K562 (cell line): Measurements from ENCODE around the gene SV2C. TPM values are rescaled to one million over a fixed set of nuclear protein-coding genes. Genes with fewer than 3 reads are reported as not detected.

Experiments
- ATAC-seq: fragments of 200-7000 bp; cut with Tn5 transposase; 3 replicates; pipeline ENCODE4 v1.9.1; 2020; ENCODE audit warnings: moderate library complexity
- BruUV-seq: library from RNA; stranded (reverse); fragments of 400-500 nt; replicated peaks from 2 replicates; lab custom pipeline; 2021; lab: Mats Ljungman, UMichigan
- CTCF ChIA-PET: fragments of 300-600 bp; formaldehyde crosslinking; extraction: SDS; loops from one replicate; lab custom pipeline; 2021; ENCODE audit warnings: low intra/inter-chr PET ratio; lab: Yijun Ruan, JAX
- POLR2A ChIA-PET: fragments of 300-600, 350-650 bp; sonication (Branson Sonifier 250); formaldehyde crosslinking; extraction: SDS; loops from one replicate; lab custom pipeline; 2021; ENCODE audit warnings: antibody characterized with exemption, inconsistent platforms; lab: Yijun Ruan, JAX
- DNase-seq, 4 experiments: peaks; one replicate each; pipeline versions ENCODE4 v3.0.0 to v3.0.0-alpha.2; 2011 to 2018; ENCODE audit warnings: low spot score in 3 of 4, mixed read lengths in 3 of 4; ENCODE audit errors: extremely low read depth in 1 of 4
- FAIRE-seq: peaks from 2 replicates; lab custom pipeline; 2011; peaks lifted over from hg19 to GRCh38; lab: Jason Lieb, UNC
- H2AFZ ChIP-seq: 2 replicates; pipeline ENCODE4 v1.6.0; 2011; ENCODE audit warnings: low read depth, low read length, control low read depth, inconsistent platforms
- H3K27ac ChIP-seq: fragments of 200-600 bp; 3 replicates; pipeline ENCODE4 v1.8.0; 2011; ENCODE audit warnings: low read depth, mild to moderate bottlenecking, control low read depth, inconsistent platforms, low read length, moderate library complexity, mixed read lengths; ENCODE audit errors: extremely low read depth
- H3K27me3 ChIP-seq, 2 experiments: fragments of 300-600 bp in 1 of 2; 2 replicates in 1 of 2; 3 replicates in 1 of 2; pipeline versions ENCODE4 v1.6.0 to v1.8.0; 2011; ENCODE audit warnings: inconsistent platforms in 2 of 2, low read length in 2 of 2, mild to moderate bottlenecking in 1 of 2, mixed read lengths in 1 of 2, moderate library complexity in 1 of 2; ENCODE audit not compliant: control insufficient read depth in 2 of 2, insufficient read depth in 2 of 2
- H3K36me3 ChIP-seq: fragments of 300-600 bp; 3 replicates; pipeline ENCODE4 v1.8.0; 2011; ENCODE audit warnings: mild to moderate bottlenecking, low read length, inconsistent platforms; ENCODE audit not compliant: control insufficient read depth, insufficient read depth
- H3K4me1 ChIP-seq, 2 experiments: fragments of 200-600 bp in 1 of 2; replicated peaks in 1 of 2; 2 replicates in 1 of 2; 3 replicates in 1 of 2; pipeline versions ENCODE4 v1.5.1 to v1.8.0; 2011; ENCODE audit warnings: inconsistent platforms in 2 of 2, low read length in 2 of 2, mild to moderate bottlenecking in 1 of 2, mixed read lengths in 1 of 2, moderate library complexity in 1 of 2; ENCODE audit not compliant: control insufficient read depth in 2 of 2, insufficient read depth in 2 of 2
- H3K4me2 ChIP-seq: 2 replicates; pipeline ENCODE4 v1.6.1; 2011; ENCODE audit warnings: low read length, control low read depth, inconsistent platforms, mixed read lengths; ENCODE audit not compliant: insufficient read depth
- H3K4me3 ChIP-seq: fragments of 200-600 bp; sonication (generic), shearing (Covaris generic); 2 replicates; pipeline ENCODE4 v1.5.1; 2016; ENCODE audit warnings: control low read depth, inconsistent platforms
- H3K79me2 ChIP-seq: fragments of 200-600 bp; 3 replicates; pipeline ENCODE4 v1.8.0; 2011; ENCODE audit warnings: low read length, inconsistent platforms; ENCODE audit not compliant: control insufficient read depth, insufficient read depth
- H3K9ac ChIP-seq, 2 experiments: 2 replicates each; pipeline versions ENCODE4 v1.6.0 to v1.6.1; 2011; ENCODE audit warnings: low read depth in 2 of 2, low read length in 2 of 2, control low read depth in 1 of 2, inconsistent platforms in 1 of 2, mild to moderate bottlenecking in 1 of 2, mixed read lengths in 1 of 2; ENCODE audit not compliant: insufficient read depth in 1 of 2
- H3K9me1 ChIP-seq: one replicate; pipeline ENCODE4 v1.6.0; 2011; ENCODE audit warnings: inconsistent platforms, mild to moderate bottlenecking, low read length, moderate library complexity; ENCODE audit not compliant: control insufficient read depth, insufficient read depth
- H3K9me3 ChIP-seq: replicated peaks from 2 replicates; pipeline ENCODE4 v1.5.1; 2011; ENCODE audit warnings: low read depth, low read length, inconsistent platforms; ENCODE audit not compliant: control insufficient read depth, insufficient read depth
- H4K20me1 ChIP-seq: replicated peaks from 2 replicates; pipeline ENCODE4 v1.6.1; 2011; ENCODE audit warnings: low read length, inconsistent platforms, mixed read lengths; ENCODE audit not compliant: control insufficient read depth, insufficient read depth
- ESRRA ChIP-seq: fragments of 450-650 bp; IDR thresholded peaks from 2 replicates; pipeline ENCODE4 v1.6.1; 2014; ENCODE audit warnings: low read depth, mild to moderate bottlenecking, moderate library complexity, borderline replicate concordance
- HBP1 ChIP-seq: fragments of 450-650 bp; formaldehyde crosslinking; IDR thresholded peaks from 2 replicates; pipeline ENCODE4 v1.4.0; 2022; ENCODE audit warnings: missing genetic modification characterization
- PHB ChIP-seq: fragments of 250-450 bp; sonication (Bioruptor Pico); IDR thresholded peaks from 2 replicates; pipeline ENCODE4 v1.5.0; 2021
- RBM14 ChIP-seq: fragments of 200-400 bp; formaldehyde crosslinking; IDR thresholded peaks from 2 replicates; pipeline ENCODE4 v1.6.1; 2018; ENCODE audit warnings: low read depth, mild to moderate bottlenecking, low read length, moderate library complexity, borderline replicate concordance; ENCODE audit not compliant: insufficient read depth
- RBM34 ChIP-seq: fragments of 200-400 bp; formaldehyde crosslinking; IDR thresholded peaks from 2 replicates; pipeline ENCODE4 v1.6.1; 2018; ENCODE audit warnings: low read length, borderline replicate concordance; ENCODE audit not compliant: insufficient read depth
- ZEB2 ChIP-seq: fragments of 450-650 bp; IDR thresholded peaks from 2 replicates; pipeline ENCODE4 v1.6.1; 2016
- ZNF282 ChIP-seq: sonication (generic); formaldehyde crosslinking; IDR thresholded peaks from 2 replicates; pipeline ENCODE4 v1.8.1; 2023; ENCODE audit warnings: missing genetic modification reagents
- ZNF79 ChIP-seq: fragments of 250-450 bp; sonication (Bioruptor Pico); IDR thresholded peaks from 2 replicates; pipeline ENCODE4 v1.4.0; 2020; ENCODE audit warnings: low read depth, mild to moderate bottlenecking, moderate library complexity
- WGBS: fragments of 100-300 bp; shearing (Covaris generic); methylation state at CpG from one replicate; pipeline ENCODE4 v1.1.6; 2016; ENCODE audit warnings: low coverage, mixed read lengths; ENCODE audit not compliant: insufficient coverage; ENCODE audit errors: missing lambda C conversion rate; 5-methylcytosine and 5-hydroxymethylcytosine counted together
- in situ Hi-C: fragments of 300-500 bp; cut with MboI; formaldehyde crosslinking; loops from 4 replicates; pipeline ENCODE4 v1.15.0; 2018; ENCODE audit warnings: inconsistent platforms, mixed read lengths
- intact Hi-C: fragments of 100-400 bp; cut with micrococcal nuclease; formaldehyde crosslinking; loops from 2 replicates; pipeline ENCODE4 v1.14.2; 2022
- polyA plus RNA-seq, 8 experiments: library from polyadenylated mRNA; depleted of rRNA in 4 of 8; stranded (reverse) in 5 of 8; unstranded in 3 of 8; fragments of >200 nt; fragmentation: Nextera tagmentation in 2 of 8; fragmentation: Illumina TruSeq in 1 of 8; extraction: Ambion mirVana in 2 of 8; extraction: Trizol in 1 of 8; gene quantifications; 2 replicates each; pipeline versions ENCODE4 v1.2.1 to v1.2.3, GENCODE V29; 2011 to 2014; ENCODE audit warnings: inconsistent platforms in 1 of 8, missing spikeins in 1 of 8
- total RNA-seq, 7 experiments: library from RNA; depleted of rRNA in 6 of 7; stranded (reverse); fragments of >200 nt in 6 of 7; fragmentation: Illumina TruSeq in 2 of 7; extraction: Trizol in 2 of 7; gene quantifications; 2 replicates each; pipeline versions ENCODE4 v1.2.1 to v1.2.3, GENCODE V29; 2011 to 2021; ENCODE audit warnings: low replicate concordance in 1 of 7

SV2C gene
- total and polyA plus RNA-seq, 9 of the 15 experiments (the other 6 are each of a cell fraction or from before 2014, with no cell fraction given) = 0.05 TPM; not detected in 8

GRCh38 chr5:76154009-76154690 is 71.0 kb downstream of the SV2C start:
- H3K9me3 ChIP-seq = no peaks in the 10 kb centered on the region
- no peaks in the 10 kb centered on the region for H3K36me3 ChIP-seq
- in situ Hi-C loops = no loop called here
- ChIA-PET CTCF (no interaction called here), POLR2A (interaction anchor here (0.5 to 0.9 kb wide), 2 partner anchors 8 to 14 kb away, joined by 3 read pairs; no protein-coding TSS in a partner anchor)
- no TSS peak for BruUV-seq
- H3K79me2 ChIP-seq = no peaks in the 10 kb centered on the region
- H3K9me1 ChIP-seq = no peaks in the 10 kb centered on the region
- intact Hi-C loops = no loop called here
- no peak overlapping the region for H3K9ac ChIP-seq
- no peak overlapping the region for H2AFZ ChIP-seq
- TF ChIP-seq ESRRA (no peak), ZNF79 (CRISPR knock-in tag) (no peak), RBM34 (no peak)
- H4K20me1 ChIP-seq = no peaks in the 10 kb centered on the region
- FAIRE-seq = no peak
- 2% methylated on average over 3 of the region's 3 CpGs for WGBS
- no peak overlapping the region for H3K27ac ChIP-seq
- no peaks in the 10 kb centered on the region for H3K27me3 ChIP-seq
- no peak overlapping the region for H3K4me3 ChIP-seq
- H3K4me2 ChIP-seq = no peak overlapping the region
- ATAC-seq = no peak
- no peak for DNase-seq
- no peaks in the 10 kb centered on the region for H3K4me1 ChIP-seq

DNA sequence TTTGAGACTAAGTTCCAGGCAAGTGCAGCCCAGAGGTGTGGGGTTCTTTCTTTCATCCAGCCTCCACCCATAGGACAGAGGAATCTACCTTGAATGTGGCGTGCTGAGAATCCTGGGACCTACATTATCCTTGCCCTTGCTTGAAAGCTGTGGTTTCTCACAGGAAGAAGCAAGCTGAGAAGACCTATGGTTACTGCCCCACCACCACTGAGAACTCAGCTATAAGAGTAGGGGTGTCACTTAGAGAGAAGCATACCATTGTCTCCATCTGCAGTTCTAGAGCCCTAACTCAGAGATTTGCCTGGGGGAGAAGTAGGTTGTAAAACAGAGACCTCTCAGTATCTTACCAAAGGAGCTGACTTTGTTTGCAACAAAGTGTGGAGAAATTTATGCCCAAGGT is 72.4 kb downstream of the SV2C start:
- no peak overlapping the region for H3K27ac ChIP-seq
- TF ChIP-seq HBP1 (CRISPR knock-in tag) = no peak
- no peak for TF ChIP-seq ZEB2
- no peak for TF ChIP-seq RBM14
- no peak for TF ChIP-seq PHB (CRISPR knock-in tag)
- no peak for TF ChIP-seq ZNF282 (CRISPR knock-in tag)
- in situ Hi-C loops (no loop called here), intact Hi-C loops (no loop called here)
- ATAC-seq = no peak
- POLR2A ChIA-PET = no interaction called here
- H3K9me1 ChIP-seq = no peaks in the 10 kb centered on the region
- 6% methylated on average over 1 of the region's 1 CpG for WGBS
- no peaks in the 10 kb centered on the region for H3K27me3 ChIP-seq
- H3K9me3 ChIP-seq = no peaks in the 10 kb centered on the region
- no peak for DNase-seq
- FAIRE-seq = no peak
- BruUV-seq = no TSS peak
- no peaks in the 10 kb centered on the region for H4K20me1 ChIP-seq
- no peak overlapping the region for H2AFZ ChIP-seq
- H3K79me2 ChIP-seq = no peaks in the 10 kb centered on the region
- H3K4me1 ChIP-seq = no peaks in the 10 kb centered on the region
- H3K36me3 ChIP-seq = no peaks in the 10 kb centered on the region
- H3K4me3 ChIP-seq = no peak overlapping the region
- H3K4me2 ChIP-seq = no peak overlapping the region
- CTCF ChIA-PET = interaction anchor here (0.6 kb wide), 1 partner anchor 53 kb away, joined by 3 read pairs; no protein-coding TSS in a partner anchor
- H3K9ac ChIP-seq = no peak overlapping the region
